Stimulated activated CD8-positive, alpha-beta memory T cell treated with anti-CD3 and anti-CD28 coated beads, Interleukin-15, amount 100 ng/mL, for 1 hour (primary cell): ENCODE data around the gene KIRREL3.

Experiments
- DNase-seq: peaks from one replicate; pipeline ENCODE4 v3.0.0-alpha.2; 2020; ENCODE audit warnings: low read depth

Gene KIRREL3

GRCh38 chr11:126704096-126704495, 296.5 kb downstream of the KIRREL3 start:
- no peak for DNase-seq

- no peak for DNase-seq
Measured at GRCh38 chr11:126703662-126704061, 296.9 kb downstream of the KIRREL3 start.

GRCh38 chr11:126702987-126703386, 297.6 kb downstream of the KIRREL3 start:
- no peak for DNase-seq

- no peak for DNase-seq
Measured at GRCh38 chr11:126702165-126702720, 298.3 kb downstream of the KIRREL3 start.

GRCh38 chr11:126701520-126701897, 299.1 kb downstream of the KIRREL3 start:
- DNase-seq = no peak

- DNase-seq = no peak
Measured at GRCh38 chr11:126700768-126701519, 299.6 kb downstream of the KIRREL3 start.

GRCh38 chr11:126698576-126698975, 302.0 kb downstream of the KIRREL3 start:
- no peak for DNase-seq

GRCh38 chr11:126697936-126698335, 302.6 kb downstream of the KIRREL3 start:
- no peak for DNase-seq

GRCh38 chr11:126696982-126697381, 303.6 kb downstream of the KIRREL3 start:
- no peak for DNase-seq

GRCh38 chr11:126695293-126695692, 305.3 kb downstream of the KIRREL3 start:
- no peak for DNase-seq

- DNase-seq = no peak
Measured at GRCh38 chr11:126694065-126694625, 306.4 kb downstream of the KIRREL3 start.

GRCh38 chr11:126687477-126687876, 313.1 kb downstream of the KIRREL3 start:
- DNase-seq = no peak

- DNase-seq = no peak
Measured at GRCh38 chr11:126686938-126687337, 313.6 kb downstream of the KIRREL3 start.

GRCh38 chr11:126683766-126684728, 316.5 kb downstream of the KIRREL3 start:
- DNase-seq = no peak

GRCh38 chr11:126682590-126682989, 318.0 kb downstream of the KIRREL3 start:
- no peak for DNase-seq

- no peak for DNase-seq
Measured at GRCh38 chr11:126680700-126681099, 319.9 kb downstream of the KIRREL3 start.

- no peak for DNase-seq
Measured at GRCh38 chr11:126680131-126680530, 320.4 kb downstream of the KIRREL3 start.

- no peak for DNase-seq
Measured at GRCh38 chr11:126679033-126679432, 321.5 kb downstream of the KIRREL3 start.

- no peak for DNase-seq
Measured at GRCh38 chr11:126676536-126676935, 324.0 kb downstream of the KIRREL3 start.

GRCh38 chr11:126673319-126673718, 327.3 kb downstream of the KIRREL3 start:
- DNase-seq = no peak

- DNase-seq = no peak
Measured at GRCh38 chr11:126669416-126669815, 331.2 kb downstream of the KIRREL3 start.

- no peak for DNase-seq
Measured at GRCh38 chr11:126664643-126665042, 335.9 kb downstream of the KIRREL3 start.
